HG02970 (cell line): ENCODE measurements around the gene ERI3.

Source experiments
- ATAC-seq: cut with Tn5 transposase; IDR thresholded peaks from one replicate; pipeline ENCODE4 v1.9.1; 2021; ENCODE audit warnings: mild to moderate bottlenecking, moderate library complexity, moderate number of reproducible peaks; ENCODE audit not compliant: unreplicated experiment, low FRiP score

ERI3 gene

GRCh38 chr1:44265656-44266358 is 89.2 kb downstream of the ERI3 start:
- no peak for ATAC-seq

- ATAC-seq: no peak
Observed at GRCh38 chr1:44264451-44264771, 90.6 kb downstream of the ERI3 start.

GRCh38 chr1:44263568-44264450 is 91.2 kb downstream of the ERI3 start:
- ATAC-seq: no peak

- ATAC-seq: no peak
Observed at GRCh38 chr1:44262816-44263567, 92.1 kb downstream of the ERI3 start.

GRCh38 chr1:44262414-44262813 is 92.6 kb downstream of the ERI3 start:
- ATAC-seq: no peak

- ATAC-seq: no peak
Observed at GRCh38 chr1:44261962-44262361, 93.1 kb downstream of the ERI3 start.

- ATAC-seq: no peak
Observed at GRCh38 chr1:44261171-44261817, 93.8 kb downstream of the ERI3 start.

GRCh38 chr1:44260792-44261170 is 94.3 kb downstream of the ERI3 start:
- ATAC-seq: no peak

- ATAC-seq: no peak
Observed at GRCh38 chr1:44259090-44259489, 96.0 kb downstream of the ERI3 start.

- no peak for ATAC-seq
Observed at GRCh38 chr1:44256762-44257554, 98.1 kb downstream of the ERI3 start.

- ATAC-seq: no peak
Observed at GRCh38 chr1:44254392-44254910, 100.6 kb downstream of the ERI3 start.

GRCh38 chr1:44251989-44252671 is 102.9 kb downstream of the ERI3 start:
- no peak for ATAC-seq

GRCh38 chr1:44251486-44251885 is 103.6 kb downstream of the ERI3 start:
- no peak for ATAC-seq

GRCh38 chr1:44250068-44250781 is 104.8 kb downstream of the ERI3 start:
- ATAC-seq: no peak

- no peak for ATAC-seq
Observed at GRCh38 chr1:44249543-44249942, 105.5 kb downstream of the ERI3 start.

GRCh38 chr1:44246806-44247205 is 108.3 kb downstream of the ERI3 start:
- ATAC-seq: no peak

GRCh38 chr1:44244986-44245385 is 110.1 kb downstream of the ERI3 start:
- no peak for ATAC-seq

GRCh38 chr1:44243782-44244495 is 111.1 kb downstream of the ERI3 start:
- no peak for ATAC-seq
